Measurements from ENCODE around the gene TGM4.
"Not testable (repeated sequence)": the region's sequence is repeated elsewhere in the genome, so short reads cannot be mapped to it uniquely, and the experiment has no call there.

The TGM4 gene

GRCh38 chr3:44918087-44918486, 43.7 kb downstream of the TGM4 start:
- no peak for DNase-seq

GRCh38 chr3:44918581-44918980, 44.2 kb downstream of the TGM4 start:
- DNase-seq = no peak

GRCh38 chr3:44920081-44920480, 45.7 kb downstream of the TGM4 start:
- DNase-seq = no peak

GRCh38 chr3:44923632-44924456, 49.4 kb downstream of the TGM4 start:
- no peak for DNase-seq

GRCh38 chr3:44924457-44925084, 50.2 kb downstream of the TGM4 start:
- no peak for DNase-seq

- DNase-seq = no peak
Measured at GRCh38 chr3:44926172-44926571, 51.8 kb downstream of the TGM4 start.

- DNase-seq = no peak
Measured at GRCh38 chr3:44926921-44927320, 52.5 kb downstream of the TGM4 start.

GRCh38 chr3:44927371-44927770, 53.0 kb downstream of the TGM4 start:
- DNase-seq = no peak

- no peak for DNase-seq
Measured at GRCh38 chr3:44929782-44930181, 55.4 kb downstream of the TGM4 start.

GRCh38 chr3:44930911-44931310, 56.5 kb downstream of the TGM4 start:
- DNase-seq = no peak

GRCh38 chr3:44931791-44932190, 57.4 kb downstream of the TGM4 start:
- DNase-seq = no peak

GRCh38 chr3:44932271-44932670, 57.9 kb downstream of the TGM4 start:
- DNase-seq = no peak

GRCh38 chr3:44932986-44933944, 58.9 kb downstream of the TGM4 start:
- no peak for DNase-seq

- no peak for DNase-seq
Measured at GRCh38 chr3:44939581-44940036, 65.2 kb downstream of the TGM4 start.

- no peak for DNase-seq
Measured at GRCh38 chr3:44942202-44942921, 68.0 kb downstream of the TGM4 start.

GRCh38 chr3:44948239-44948638, 73.8 kb downstream of the TGM4 start:
- no peak for DNase-seq

- not testable (repeated sequence) for DNase-seq
Measured at GRCh38 chr3:44949770-44950169, 75.4 kb downstream of the TGM4 start.

GRCh38 chr3:44950275-44950734, 75.9 kb downstream of the TGM4 start:
- no peak for DNase-seq

GRCh38 chr3:44952689-44953088, 78.3 kb downstream of the TGM4 start:
- no peak for DNase-seq

- DNase-seq = no peak
Measured at GRCh38 chr3:44954304-44954703, 79.9 kb downstream of the TGM4 start.

GRCh38 chr3:44954962-44955361, 80.6 kb downstream of the TGM4 start:
- no peak for DNase-seq

- DNase-seq = no peak
Measured at GRCh38 chr3:44955917-44956316, 81.5 kb downstream of the TGM4 start.

Data from NCI-H774 (cell line).